NCI-H1048 (cell line): ENCODE data around the gene NEGR1.

Experiments used
- DNase-seq: peaks from one replicate; lab custom pipeline; 2025; lab: John Stamatoyannopoulos, UW

Gene NEGR1

GRCh38 chr1:72230746-72231145 lies 51.6 kb downstream of the NEGR1 start:
- DNase-seq: no peak

- no peak for DNase-seq
Observed at GRCh38 chr1:72229893-72230292, 52.4 kb downstream of the NEGR1 start.

GRCh38 chr1:72227667-72228066 lies 54.7 kb downstream of the NEGR1 start:
- no peak for DNase-seq

- no peak for DNase-seq
Observed at GRCh38 chr1:72224506-72224905, 57.8 kb downstream of the NEGR1 start.

- DNase-seq: no peak
Observed at GRCh38 chr1:72221811-72222210, 60.5 kb downstream of the NEGR1 start.

- DNase-seq: no peak
Observed at GRCh38 chr1:72218141-72218739, 64.1 kb downstream of the NEGR1 start.

- no peak for DNase-seq
Observed at GRCh38 chr1:72207059-72207458, 75.3 kb downstream of the NEGR1 start.

GRCh38 chr1:72202761-72203160 lies 79.6 kb downstream of the NEGR1 start:
- DNase-seq: no peak

- DNase-seq: no peak
Observed at GRCh38 chr1:72197786-72198185, 84.6 kb downstream of the NEGR1 start.

GRCh38 chr1:72186733-72187307 lies 95.5 kb downstream of the NEGR1 start:
- DNase-seq: no peak

- DNase-seq: no peak
Observed at GRCh38 chr1:72184099-72184701, 98.1 kb downstream of the NEGR1 start.

- DNase-seq: no peak
Observed at GRCh38 chr1:72182859-72183258, 99.5 kb downstream of the NEGR1 start.

- DNase-seq: no peak
Observed at GRCh38 chr1:72178266-72178665, 104.1 kb downstream of the NEGR1 start.

GRCh38 chr1:72177711-72178110 lies 104.6 kb downstream of the NEGR1 start:
- no peak for DNase-seq

- DNase-seq: no peak
Observed at GRCh38 chr1:72170246-72170645, 112.1 kb downstream of the NEGR1 start.

- no peak for DNase-seq
Observed at GRCh38 chr1:72166426-72166825, 115.9 kb downstream of the NEGR1 start.

GRCh38 chr1:72150508-72150907 lies 131.8 kb downstream of the NEGR1 start:
- DNase-seq: no peak

GRCh38 chr1:72141875-72142274 lies 140.5 kb downstream of the NEGR1 start:
- DNase-seq: no peak

GRCh38 chr1:72140222-72140621 lies 142.1 kb downstream of the NEGR1 start:
- DNase-seq: no peak

GRCh38 chr1:72137656-72138055 lies 144.7 kb downstream of the NEGR1 start:
- DNase-seq: no peak

- DNase-seq: no peak
Observed at GRCh38 chr1:72129869-72130268, 152.5 kb downstream of the NEGR1 start.

GRCh38 chr1:72122099-72122880 lies 160.0 kb downstream of the NEGR1 start:
- DNase-seq: no peak

- DNase-seq: no peak
Observed at GRCh38 chr1:72119491-72119890, 162.8 kb downstream of the NEGR1 start.
